Measurements from ENCODE around the gene VEGFD. TPM values are rescaled to one million over a fixed set of nuclear protein-coding genes. Genes with fewer than 3 reads are reported as not detected.

VEGFD gene
- total RNA-seq, 1 donor: not detected

DNA sequence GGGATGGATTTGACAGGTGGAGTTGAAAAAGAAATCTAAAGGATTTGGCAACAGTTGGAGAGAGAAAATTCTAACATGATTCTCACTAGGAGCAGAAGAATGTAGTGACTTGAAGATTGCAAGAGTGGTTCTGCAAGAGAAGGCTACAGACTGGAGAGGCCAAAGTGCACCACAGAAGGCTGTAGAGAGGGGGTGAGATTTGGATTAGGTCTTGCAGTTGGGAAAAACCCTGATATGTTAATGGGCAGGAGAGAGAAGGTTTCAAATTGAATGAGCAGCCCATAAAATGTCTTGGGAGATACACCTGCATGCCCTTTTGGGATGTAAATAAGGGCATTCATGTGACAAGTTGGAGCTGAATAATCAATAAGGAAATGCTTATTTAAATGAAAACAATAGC, 14.7 kb upstream of the VEGFD start:
- H3K9me3 ChIP-seq (ENCODE audit: low read depth, low read length): no peaks in the 10 kb centered on the region
- no peaks in the 10 kb centered on the region for H3K4me1 ChIP-seq (ENCODE audit: insufficient read depth, low read length)
- no peaks in the 10 kb centered on the region for H3K27me3 ChIP-seq (ENCODE audit: insufficient read depth, low read length)
- no peak overlapping the region for H3K4me3 ChIP-seq (ENCODE audit: low read length)

DNA sequence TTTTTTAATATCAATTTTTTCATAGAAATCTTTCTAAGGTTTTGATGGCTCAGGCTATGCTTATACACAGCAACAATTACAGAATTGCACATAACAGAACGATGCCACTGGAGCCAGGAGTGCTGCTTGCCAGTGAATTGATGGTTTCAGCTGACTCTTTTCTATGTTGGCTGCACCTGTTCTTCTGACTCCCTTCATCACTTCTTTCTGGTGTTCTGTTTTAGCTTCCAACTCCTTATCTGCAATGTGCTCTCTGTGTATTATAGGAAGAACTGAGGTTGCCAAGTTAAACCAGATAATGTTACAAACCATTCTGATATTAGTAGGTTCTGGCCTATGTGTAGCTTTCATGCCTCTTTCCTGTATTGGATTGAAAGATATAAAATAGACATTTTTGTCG, 11.6 kb upstream of the VEGFD start:
- Histone ChIP-seq H3K4me1 (ENCODE audit: insufficient read depth, low read length) (no peaks in the 10 kb centered on the region), H3K27me3 (ENCODE audit: insufficient read depth, low read length) (no peaks in the 10 kb centered on the region), H3K4me3 (ENCODE audit: low read length) (no peak overlapping the region), H3K9me3 (ENCODE audit: low read depth, low read length) (no peaks in the 10 kb centered on the region)

DNA sequence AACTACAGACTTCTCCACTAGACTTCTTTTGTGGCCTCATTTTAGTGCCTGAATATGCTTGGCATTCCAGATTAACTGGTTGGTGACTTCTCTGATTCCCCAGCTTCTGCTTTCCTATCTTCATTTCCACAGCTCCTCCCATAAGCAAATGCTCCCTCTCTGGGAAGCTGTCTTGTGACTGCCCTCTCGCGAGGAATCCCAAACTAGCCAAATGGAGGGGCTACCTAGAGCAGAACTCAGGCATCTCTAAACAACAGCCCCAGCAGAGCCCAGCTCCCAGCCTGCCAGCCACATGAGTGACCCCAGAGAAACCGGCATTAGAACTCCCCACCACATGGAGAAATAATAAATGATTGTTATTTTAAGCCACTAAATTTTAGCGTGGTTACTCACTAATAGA, 7.6 kb upstream of the VEGFD start:
- Histone ChIP-seq H3K9me3 (ENCODE audit: low read depth, low read length) (no peaks in the 10 kb centered on the region), H3K4me3 (ENCODE audit: low read length) (no peak overlapping the region), H3K4me1 (ENCODE audit: insufficient read depth, low read length) (no peaks in the 10 kb centered on the region)

DNA sequence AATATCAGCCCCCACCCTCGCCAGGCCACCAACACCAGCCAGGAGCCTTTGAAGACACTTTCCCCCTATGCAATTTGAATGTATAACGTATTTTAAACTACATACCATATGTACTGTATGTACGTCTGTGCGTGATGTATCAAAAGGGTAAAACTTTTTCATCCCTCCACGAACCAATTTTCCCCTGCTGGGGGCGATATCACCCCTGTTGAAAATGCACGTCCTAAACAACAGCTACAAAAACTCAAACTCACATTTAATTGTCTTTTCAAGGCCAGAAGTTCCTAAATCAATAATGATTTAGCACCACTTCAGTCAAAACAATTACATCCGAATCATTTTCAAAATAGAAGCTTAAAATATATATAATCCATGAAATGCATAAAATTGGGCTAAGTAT, 1.4 kb downstream of the VEGFD start:
- Histone ChIP-seq H3K9me3 (ENCODE audit: low read depth, low read length) (no peaks in the 10 kb centered on the region), H3K4me1 (ENCODE audit: insufficient read depth, low read length) (no peaks in the 10 kb centered on the region), H3K4me3 (ENCODE audit: low read length) (no peak overlapping the region), H3K27me3 (ENCODE audit: insufficient read depth, low read length) (no peaks in the 10 kb centered on the region)

More for the DNA sequence above, 7.6 kb upstream of the VEGFD start:
- no peaks in the 10 kb centered on the region for H3K27me3 ChIP-seq (ENCODE audit: insufficient read depth, low read length)

DNA sequence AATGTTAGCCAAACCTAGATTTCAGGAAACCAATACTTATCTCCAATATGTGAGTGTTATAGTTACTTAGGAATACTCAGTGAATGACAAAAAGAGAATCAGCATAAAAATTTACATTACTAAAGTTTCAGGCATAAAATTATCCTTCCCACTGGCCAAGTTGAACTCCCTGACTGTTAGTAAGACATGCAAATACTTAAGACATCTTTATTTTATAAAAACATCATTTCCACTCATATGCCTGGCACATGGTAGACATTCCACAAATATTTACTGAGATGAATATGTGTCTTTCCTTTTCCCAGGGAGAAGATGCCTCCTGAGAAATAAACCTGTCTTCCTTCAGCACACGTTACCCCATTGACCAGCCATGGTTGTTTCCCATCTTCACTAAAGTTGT, 7.3 kb downstream of the VEGFD start:
- no peak overlapping the region for H3K4me3 ChIP-seq (ENCODE audit: low read length)
- H3K27me3 ChIP-seq (ENCODE audit: insufficient read depth, low read length): no peaks in the 10 kb centered on the region
- no peaks in the 10 kb centered on the region for H3K4me1 ChIP-seq (ENCODE audit: insufficient read depth, low read length)
- H3K9me3 ChIP-seq (ENCODE audit: low read depth, low read length): no peaks in the 10 kb centered on the region

DNA sequence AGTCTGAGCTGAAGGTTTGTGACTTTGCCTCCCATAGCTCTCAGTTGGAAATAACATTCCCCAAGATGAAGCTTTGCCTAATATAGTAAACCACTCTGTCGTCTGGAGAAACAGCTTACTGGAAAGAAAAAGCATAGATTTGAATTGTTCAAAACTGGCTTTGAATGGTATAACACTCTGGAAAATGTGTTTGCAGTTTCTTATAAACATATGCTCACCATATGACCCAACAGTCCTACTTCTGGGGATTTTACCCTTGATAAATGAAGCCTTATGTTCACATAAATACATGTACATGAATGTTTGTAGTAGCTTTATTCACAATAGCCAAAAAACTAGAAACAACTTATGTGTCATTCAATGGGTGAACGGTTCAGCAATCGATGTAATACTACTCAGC, 10.2 kb downstream of the VEGFD start:
- no peaks in the 10 kb centered on the region for H3K4me1 ChIP-seq (ENCODE audit: insufficient read depth, low read length)
- no peaks in the 10 kb centered on the region for H3K9me3 ChIP-seq (ENCODE audit: low read depth, low read length)
- no peaks in the 10 kb centered on the region for H3K27me3 ChIP-seq (ENCODE audit: insufficient read depth, low read length)
- H3K4me3 ChIP-seq (ENCODE audit: low read length): no peak overlapping the region

DNA sequence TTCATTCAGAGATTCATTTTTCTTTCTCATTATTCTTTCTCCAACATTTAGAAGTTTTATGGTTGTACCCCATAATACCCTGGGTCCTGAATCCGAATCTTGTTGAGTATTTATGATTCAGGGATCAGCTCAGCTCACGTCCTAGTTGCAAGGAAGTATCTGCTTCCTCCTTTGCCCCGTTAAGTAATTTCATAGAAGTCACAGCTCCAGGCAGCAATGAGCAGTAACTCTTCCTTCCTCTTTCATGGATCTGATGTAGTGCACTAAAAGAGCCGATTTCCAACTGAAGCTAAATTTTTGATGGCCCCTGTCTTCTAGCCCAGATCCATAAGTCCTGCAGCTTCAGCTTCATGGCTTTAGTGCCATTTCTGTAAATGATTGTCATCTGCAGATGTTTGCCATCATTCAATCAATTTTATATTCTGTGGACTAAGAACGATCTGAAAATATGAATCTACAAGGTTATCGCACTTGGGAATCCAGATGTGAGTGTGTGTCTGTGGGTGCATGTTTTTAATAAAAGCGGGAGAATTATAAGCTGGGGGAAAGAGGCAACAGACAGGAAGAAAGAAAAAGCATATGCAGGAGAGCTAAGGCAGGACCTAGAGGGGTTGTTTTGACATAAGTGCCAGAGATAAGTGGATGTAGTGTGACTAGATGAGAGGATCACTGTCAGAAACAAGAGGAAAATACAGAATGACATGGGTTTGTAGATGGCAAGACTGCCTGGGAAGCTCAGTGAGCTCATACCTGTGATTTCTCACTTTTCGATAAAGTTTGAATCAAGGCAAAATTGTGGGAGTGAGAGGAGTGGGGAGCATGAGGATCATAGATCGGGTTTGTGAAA, 17.5 kb downstream of the VEGFD start:
- H3K9me3 ChIP-seq (ENCODE audit: low read depth, low read length): no peaks in the 10 kb centered on the region
- peaks cover 9% of the 10 kb centered on the region for H3K4me1 ChIP-seq (ENCODE audit: insufficient read depth, low read length)
- H3K4me3 ChIP-seq (ENCODE audit: low read length): no peak overlapping the region
- H3K27me3 ChIP-seq (ENCODE audit: insufficient read depth, low read length): no peaks in the 10 kb centered on the region

DNA sequence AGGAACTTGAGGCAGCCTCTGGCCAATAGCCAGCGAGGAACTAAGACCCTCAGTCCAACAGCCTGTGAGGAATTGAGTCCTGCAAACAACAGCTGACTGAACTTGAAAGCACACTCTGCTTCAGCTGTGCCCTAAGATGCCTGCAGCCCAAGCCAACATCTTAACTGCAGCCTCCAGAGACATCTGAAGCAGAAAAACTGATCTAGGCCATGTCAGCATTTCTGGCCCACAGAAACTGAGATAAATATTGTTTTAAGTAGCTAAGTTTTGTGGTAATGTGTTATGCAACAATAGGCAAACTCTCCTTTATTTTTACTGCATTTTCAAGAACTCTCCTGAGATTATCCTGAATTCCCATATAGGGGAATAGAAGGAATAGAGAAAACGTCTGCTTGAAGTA, 24.5 kb downstream of the VEGFD start:
- no peaks in the 10 kb centered on the region for H3K27me3 ChIP-seq (ENCODE audit: insufficient read depth, low read length)
- no peaks in the 10 kb centered on the region for H3K9me3 ChIP-seq (ENCODE audit: low read depth, low read length)
- H3K4me1 ChIP-seq (ENCODE audit: insufficient read depth, low read length): no peaks in the 10 kb centered on the region
- H3K4me3 ChIP-seq (ENCODE audit: low read length): no peak overlapping the region

DNA sequence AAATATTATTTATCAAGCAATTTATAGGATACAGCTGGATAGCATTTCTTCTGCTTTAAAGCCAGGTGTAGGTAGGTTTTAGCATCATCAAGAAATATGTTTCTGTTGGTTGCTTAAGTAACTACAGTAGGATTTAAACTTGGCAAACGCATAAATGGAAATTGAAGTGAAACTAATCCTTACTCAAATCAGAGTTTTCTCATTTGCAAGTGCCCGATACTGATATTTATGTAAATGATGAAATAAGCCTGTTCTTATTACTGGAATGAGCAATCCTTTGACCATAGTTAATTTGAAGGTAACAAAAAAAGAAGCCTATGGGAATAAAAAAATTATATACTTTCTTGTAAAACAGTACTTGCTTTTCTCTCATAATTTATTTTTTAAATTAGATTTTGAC, 25.7 kb downstream of the VEGFD start:
- H3K9me3 ChIP-seq (ENCODE audit: low read depth, low read length): no peaks in the 10 kb centered on the region
- no peaks in the 10 kb centered on the region for H3K4me1 ChIP-seq (ENCODE audit: insufficient read depth, low read length)
- H3K4me3 ChIP-seq (ENCODE audit: low read length): no peak overlapping the region
- H3K27me3 ChIP-seq (ENCODE audit: insufficient read depth, low read length): no peaks in the 10 kb centered on the region

DNA sequence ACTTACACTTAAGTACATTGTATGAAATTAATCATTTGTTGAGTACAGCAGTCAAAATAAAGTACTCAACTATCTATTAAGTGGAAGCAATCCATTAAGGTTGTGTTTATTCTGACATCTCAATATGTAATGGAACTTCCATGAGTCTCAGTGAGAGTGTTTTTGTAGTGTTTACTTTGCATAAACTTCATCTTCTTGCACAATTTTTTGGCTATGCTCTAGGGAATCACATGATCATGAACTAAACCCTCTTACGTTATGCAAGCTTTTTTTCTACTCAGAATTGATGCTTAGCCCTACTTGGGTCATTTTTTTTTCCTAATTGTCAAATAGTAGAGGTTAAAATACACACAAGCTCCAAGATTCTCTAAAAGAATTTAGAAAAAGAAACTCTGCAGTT, 27.8 kb downstream of the VEGFD start:
- H3K27me3 ChIP-seq (ENCODE audit: insufficient read depth, low read length): no peaks in the 10 kb centered on the region
- H3K4me3 ChIP-seq (ENCODE audit: low read length): no peak overlapping the region
- no peaks in the 10 kb centered on the region for H3K9me3 ChIP-seq (ENCODE audit: low read depth, low read length)

DNA sequence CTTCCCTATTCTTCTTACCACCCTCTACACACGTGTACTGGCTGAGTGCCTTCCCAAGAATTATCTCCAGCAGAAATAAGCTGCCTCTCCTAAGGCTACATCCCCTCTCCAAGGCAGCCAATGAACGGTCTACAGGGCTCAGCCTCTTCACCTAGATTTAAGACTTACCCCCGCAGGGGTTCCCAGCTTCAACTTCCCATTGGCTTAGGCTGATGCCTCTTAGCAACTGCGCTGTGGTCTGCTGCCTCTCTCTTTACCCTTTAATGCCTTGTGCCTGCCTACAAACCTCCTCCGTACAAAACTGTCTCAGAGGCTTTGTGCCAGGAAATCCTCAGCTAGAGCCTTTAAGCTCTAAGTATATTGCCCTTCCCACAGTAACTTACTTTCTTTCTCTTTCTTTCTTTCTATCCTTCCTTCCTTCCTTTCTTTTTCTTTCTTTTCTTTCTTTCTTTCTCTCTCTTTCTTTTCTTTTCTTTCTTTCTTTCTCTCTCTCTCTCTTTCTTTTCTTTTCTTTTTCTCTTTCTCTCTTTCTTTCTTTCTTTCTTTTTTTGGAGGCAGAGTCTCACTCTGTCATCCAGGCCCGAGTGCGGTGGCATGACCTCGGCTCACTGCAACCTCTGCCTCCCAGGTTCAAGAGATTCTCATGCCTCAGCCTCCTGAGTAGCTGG, 33.8 kb downstream of the VEGFD start:
- H3K27me3 ChIP-seq (ENCODE audit: insufficient read depth, low read length): no peaks in the 10 kb centered on the region
- no peak overlapping the region for H3K4me3 ChIP-seq (ENCODE audit: low read length)
- H3K9me3 ChIP-seq (ENCODE audit: low read depth, low read length): no peaks in the 10 kb centered on the region
- peaks cover 7% of the 10 kb centered on the region for H3K4me1 ChIP-seq (ENCODE audit: insufficient read depth, low read length)

More for the DNA sequence above, 27.8 kb downstream of the VEGFD start:
- H3K4me1 ChIP-seq (ENCODE audit: insufficient read depth, low read length): no peaks in the 10 kb centered on the region

DNA sequence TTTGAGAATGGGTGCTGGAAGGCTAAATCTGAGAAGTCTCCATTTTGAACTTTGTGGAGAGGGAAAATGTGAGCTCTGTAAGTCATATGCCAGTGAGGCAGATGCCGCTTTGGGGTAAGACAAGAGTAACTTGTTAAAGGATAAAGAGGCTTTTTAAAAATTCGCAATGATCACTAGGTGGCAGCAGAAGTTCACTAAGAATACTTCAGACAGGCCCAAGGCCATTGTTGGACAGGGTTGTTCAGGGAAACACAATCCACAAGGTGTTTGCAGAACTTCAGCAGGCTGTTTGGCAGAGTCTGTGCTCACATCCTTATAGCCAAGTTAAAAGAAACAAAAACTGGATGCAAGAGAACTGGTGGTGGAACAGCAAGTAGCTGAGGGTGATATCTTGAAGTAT, 35.2 kb downstream of the VEGFD start:
- no peaks in the 10 kb centered on the region for H3K27me3 ChIP-seq (ENCODE audit: insufficient read depth, low read length)
- H3K9me3 ChIP-seq (ENCODE audit: low read depth, low read length): no peaks in the 10 kb centered on the region
- H3K4me1 ChIP-seq (ENCODE audit: insufficient read depth, low read length): peaks cover 7% of the 10 kb centered on the region
- H3K4me3 ChIP-seq (ENCODE audit: low read length): no peak overlapping the region

DNA sequence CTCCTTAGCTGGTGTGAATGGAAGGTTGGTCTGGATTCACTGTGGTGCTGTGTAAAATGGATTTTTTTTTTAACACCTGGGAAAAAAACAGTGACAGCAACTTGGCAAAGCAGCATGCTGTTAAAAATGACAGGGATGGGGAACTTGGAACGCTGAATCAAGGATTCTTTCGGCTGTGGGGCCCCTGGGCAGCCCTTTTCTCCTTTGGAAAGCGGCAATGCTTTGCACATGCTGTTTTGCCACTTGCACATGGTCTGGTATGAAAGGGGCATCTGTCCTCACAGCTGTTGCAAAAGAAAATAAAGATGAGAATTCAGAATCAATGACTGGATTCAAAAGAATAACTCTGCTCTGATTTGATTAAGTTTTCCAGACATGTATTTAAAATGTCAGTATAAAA, 38.2 kb downstream of the VEGFD start:
- Histone ChIP-seq H3K4me3 (ENCODE audit: low read length) (no peak overlapping the region), H3K4me1 (ENCODE audit: insufficient read depth, low read length) (peaks cover 7% of the 10 kb centered on the region), H3K27me3 (ENCODE audit: insufficient read depth, low read length) (peaks cover 1% of the 10 kb centered on the region), H3K9me3 (ENCODE audit: low read depth, low read length) (no peaks in the 10 kb centered on the region)

DNA sequence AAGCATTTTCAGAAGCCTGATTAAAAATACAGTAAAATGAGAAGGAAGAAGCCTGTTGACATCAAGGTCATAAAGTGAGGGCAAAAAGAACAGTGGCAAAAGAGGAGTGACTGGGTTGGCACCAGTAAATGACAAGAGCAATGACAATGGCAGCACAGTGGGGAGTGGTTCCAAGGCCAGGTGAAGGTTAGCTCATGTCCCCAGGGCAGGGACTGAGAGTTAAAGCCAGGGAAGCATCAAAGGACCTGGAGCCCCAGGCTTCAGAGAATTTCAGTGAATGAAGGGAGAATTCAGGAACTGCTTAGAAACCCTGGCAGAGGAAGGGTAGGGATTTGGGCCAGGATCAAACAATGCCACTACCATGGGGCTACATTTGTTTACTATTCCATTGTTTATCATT, 40.1 kb downstream of the VEGFD start:
- Histone ChIP-seq H3K4me1 (ENCODE audit: insufficient read depth, low read length) (no peaks in the 10 kb centered on the region), H3K4me3 (ENCODE audit: low read length) (no peak overlapping the region), H3K27me3 (ENCODE audit: insufficient read depth, low read length) (peaks cover 3% of the 10 kb centered on the region), H3K9me3 (ENCODE audit: low read depth, low read length) (no peaks in the 10 kb centered on the region)

DNA sequence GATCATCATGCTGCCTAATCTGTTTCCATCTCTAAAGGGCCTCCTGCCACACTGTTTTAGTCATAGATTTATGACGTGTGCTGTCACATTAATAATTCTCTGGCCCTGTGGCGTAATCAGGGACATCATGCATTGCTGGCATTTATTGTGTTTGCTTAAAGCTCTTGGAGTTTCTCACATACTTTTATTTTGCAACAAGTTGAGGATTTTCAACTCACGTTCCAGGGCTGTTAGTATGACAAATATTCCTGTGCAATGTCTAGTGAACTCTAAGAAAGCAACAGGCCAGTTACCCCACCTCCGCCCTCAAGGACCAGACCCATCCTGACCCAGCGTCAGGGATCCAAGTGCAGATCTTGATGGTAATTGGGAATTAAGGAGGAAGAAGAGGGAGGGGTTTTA, 41.1 kb downstream of the VEGFD start:
- no peaks in the 10 kb centered on the region for H3K4me1 ChIP-seq (ENCODE audit: insufficient read depth, low read length)
- no peaks in the 10 kb centered on the region for H3K9me3 ChIP-seq (ENCODE audit: low read depth, low read length)
- H3K4me3 ChIP-seq (ENCODE audit: low read length): no peak overlapping the region
- H3K27me3 ChIP-seq (ENCODE audit: insufficient read depth, low read length): peaks cover 3% of the 10 kb centered on the region

DNA sequence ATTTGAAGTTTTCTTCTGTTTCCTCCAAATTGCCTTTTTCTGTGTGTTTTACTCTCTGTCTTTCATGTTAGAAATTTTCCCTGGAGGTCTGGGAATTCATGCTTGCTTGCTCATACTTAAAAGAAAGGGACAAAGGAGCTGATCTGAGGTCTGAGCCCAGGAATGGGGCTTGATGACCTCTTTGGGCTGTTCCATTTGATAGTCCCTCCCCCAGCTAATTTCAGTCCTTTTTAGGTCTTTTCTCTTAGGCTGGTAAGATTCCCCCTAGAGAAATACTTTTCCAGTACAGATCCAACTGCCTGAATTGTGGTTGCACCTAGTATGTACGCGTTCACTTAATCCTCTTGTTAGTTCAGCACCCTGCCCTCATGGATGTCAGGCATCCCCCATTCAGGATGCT, 43.3 kb downstream of the VEGFD start:
- Histone ChIP-seq H3K27me3 (ENCODE audit: insufficient read depth, low read length) (peaks cover 3% of the 10 kb centered on the region), H3K9me3 (ENCODE audit: low read depth, low read length) (no peaks in the 10 kb centered on the region), H3K4me1 (ENCODE audit: insufficient read depth, low read length) (peaks cover 6% of the 10 kb centered on the region), H3K4me3 (ENCODE audit: low read length) (no peak overlapping the region)
